ENCODE data around the gene LRATD1.

DNA sequence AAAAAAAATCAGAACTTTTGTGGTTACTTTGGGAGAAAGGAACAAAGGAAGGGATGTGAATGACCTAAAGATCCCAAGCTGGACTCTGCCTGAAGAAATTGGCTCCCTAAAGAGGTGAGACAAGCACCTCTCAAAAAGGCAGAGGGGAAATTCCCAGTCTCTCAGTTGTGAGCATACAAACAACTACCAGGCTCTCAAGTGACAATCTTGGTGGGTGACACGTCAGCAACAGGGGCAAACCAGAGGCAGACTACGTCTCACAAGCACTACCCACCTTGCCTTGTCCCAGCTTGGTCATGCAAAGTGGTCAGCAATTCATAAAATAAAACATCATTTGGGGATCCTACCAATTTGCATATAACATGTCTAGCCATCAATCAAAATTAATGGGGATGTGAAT lies 24.3 kb upstream of the LRATD1 start:
- TF ChIP-seq CTCF (conservative IDR thresholded peaks at IDR 0.05; ENCODE audit: low read length) = no peak
- TF ChIP-seq EZH2phosphoT487 (IDR thresholded peaks at IDR 0.05; ENCODE audit: borderline replicate concordance) = no peak

Measured in Loucy (cell line).